Endothelial cell of umbilical vein (primary cell): ENCODE measurements around the gene PTPRD. TPM values are rescaled to one million over a fixed set of nuclear protein-coding genes. Genes with fewer than 3 reads are reported as not detected.

Source experiments
- BruUV-seq: library from RNA; stranded (reverse); fragments of 400-500 nt; replicated peaks from 2 replicates; lab custom pipeline; 2021; lab: Mats Ljungman, UMichigan
- CTCF ChIA-PET: fragments of 300-600, 350-600 bp; sonication (Branson Sonifier 250); formaldehyde crosslinking; loops from one replicate; lab custom pipeline; 2021; ENCODE audit warnings: antibody characterized with exemption, inconsistent platforms; lab: Charles Lee
- POLR2A ChIA-PET: fragments of 300-600, 350-600 bp; sonication (Branson Sonifier 250); formaldehyde crosslinking; loops from one replicate; lab custom pipeline; 2021; ENCODE audit warnings: antibody characterized with exemption, inconsistent platforms; lab: Charles Lee
- DNase-seq: peaks from one replicate; pipeline ENCODE4 v3.0.0-alpha.2; 2011; ENCODE audit warnings: low read depth, low spot score
- FAIRE-seq: peaks from 2 replicates; lab custom pipeline; 2011; peaks lifted over from hg19 to GRCh38; lab: Jason Lieb, UNC
- H2AFZ ChIP-seq: 2 replicates; pipeline ENCODE4 v1.6.0; 2012; ENCODE audit warnings: low read depth, low read length, control low read depth, inconsistent platforms
- H3K27ac ChIP-seq: 2 replicates; pipeline ENCODE4 v1.5.1; 2011; ENCODE audit warnings: low read depth, mild to moderate bottlenecking, control low read depth, low read length, moderate library complexity; ENCODE audit not compliant: insufficient read depth
- H3K27me3 ChIP-seq, 2 experiments: 2 replicates each; pipeline versions ENCODE4 v1.6.0 to v1.6.1; 2011; ENCODE audit warnings: low read length in 2 of 2, mixed read lengths in 1 of 2; ENCODE audit not compliant: control insufficient read depth in 2 of 2, insufficient read depth in 2 of 2
- H3K36me3 ChIP-seq, 2 experiments: 2 replicates in 1 of 2; 3 replicates in 1 of 2; pipeline ENCODE4 v1.5.1; 2011; ENCODE audit warnings: low read length in 2 of 2, mild to moderate bottlenecking in 1 of 2, moderate library complexity in 1 of 2; ENCODE audit not compliant: control insufficient read depth in 2 of 2, insufficient read depth in 2 of 2; ENCODE audit errors: extremely low read depth in 1 of 2
- H3K4me1 ChIP-seq: 3 replicates; pipeline ENCODE4 v1.5.1; 2011; ENCODE audit warnings: mild to moderate bottlenecking, low read length; ENCODE audit not compliant: control insufficient read depth, insufficient read depth; ENCODE audit errors: extremely low read depth
- H3K4me2 ChIP-seq: 2 replicates; pipeline ENCODE4 v1.6.1; 2011; ENCODE audit warnings: low read length, control low read depth, mixed read lengths; ENCODE audit not compliant: insufficient read depth
- H3K4me3 ChIP-seq, 3 experiments: fragments of 200-600 bp in 1 of 3; sonication (generic), shearing (Covaris generic) in 1 of 3; replicated peaks in 1 of 3; 2 replicates each; pipeline ENCODE4 v1.5.1; 2011 to 2016; ENCODE audit warnings: control low read depth in 3 of 3, low read length in 3 of 3, mild to moderate bottlenecking in 2 of 3, inconsistent platforms in 1 of 3, low read depth in 1 of 3, moderate library complexity in 1 of 3; ENCODE audit not compliant: insufficient read depth in 1 of 3
- H3K79me2 ChIP-seq: 2 replicates; pipeline ENCODE4 v1.6.0; 2012; ENCODE audit warnings: low read length, inconsistent platforms; ENCODE audit not compliant: control insufficient read depth, insufficient read depth
- H3K9ac ChIP-seq: replicated peaks from 2 replicates; pipeline ENCODE3; 2011; ENCODE audit warnings: low read length, control low read depth; ENCODE audit not compliant: insufficient read depth; ENCODE audit errors: extremely low read depth
- H3K9me1 ChIP-seq: replicated peaks from 3 replicates; pipeline ENCODE4 v1.6.0; 2011; ENCODE audit warnings: mild to moderate bottlenecking, low read length; ENCODE audit not compliant: control insufficient read depth, insufficient read depth; ENCODE audit errors: extremely low read depth
- H3K9me3 ChIP-seq: replicated peaks from 2 replicates; pipeline ENCODE4 v1.5.1; 2012; ENCODE audit warnings: low read length, inconsistent platforms; ENCODE audit not compliant: control insufficient read depth, insufficient read depth
- H4K20me1 ChIP-seq: replicated peaks from 2 replicates; pipeline ENCODE3; 2011; ENCODE audit warnings: mild to moderate bottlenecking, low read length; ENCODE audit not compliant: control insufficient read depth, insufficient read depth; ENCODE audit errors: extremely low read depth
- CTCF ChIP-seq, 2 donors: IDR thresholded peaks; 1 replicate in 1 of 2; 2 replicates in 1 of 2; pipeline ENCODE4 v1.5.1; 2011; ENCODE audit warnings: low read length in 2 of 2, mild to moderate bottlenecking in 2 of 2, moderate library complexity in 2 of 2, control low read depth in 1 of 2, inconsistent platforms in 1 of 2, low read depth in 1 of 2; ENCODE audit not compliant: insufficient read depth in 1 of 2; ENCODE audit errors: extremely low read depth in 1 of 2
- EZH2 ChIP-seq: IDR thresholded peaks from 2 replicates; pipeline ENCODE4 v1.6.1; 2012; ENCODE audit warnings: borderline replicate concordance, low read depth, mild to moderate bottlenecking, moderate library complexity, low read length, inconsistent platforms; ENCODE audit not compliant: severe bottlenecking
- FOS ChIP-seq: IDR thresholded peaks from 2 replicates; pipeline ENCODE4 v1.6.1; 2011; ENCODE audit warnings: mild to moderate bottlenecking, low read length, moderate library complexity, borderline replicate concordance; ENCODE audit not compliant: insufficient read depth
- GATA2 ChIP-seq: IDR thresholded peaks from 2 replicates; pipeline ENCODE4 v1.7.0; 2011; ENCODE audit warnings: low read depth, mild to moderate bottlenecking, moderate library complexity, mixed read lengths, low read length; ENCODE audit not compliant: insufficient read length, insufficient read depth
- JUN ChIP-seq: IDR thresholded peaks from 2 replicates; pipeline ENCODE4 v1.6.1; 2011; ENCODE audit warnings: borderline replicate concordance, low read depth; ENCODE audit not compliant: insufficient read length, insufficient read depth
- MAX ChIP-seq: IDR thresholded peaks from 2 replicates; pipeline ENCODE4 v1.6.1; 2011; ENCODE audit not compliant: insufficient read depth, insufficient read length
- MYC ChIP-seq: IDR thresholded peaks from one replicate; pipeline ENCODE4 v1.6.1; 2011; ENCODE audit warnings: mild to moderate bottlenecking, low read depth, low read length
- POLR2A ChIP-seq: IDR thresholded peaks from 2 replicates; pipeline ENCODE4 v1.6.1; 2012; ENCODE audit warnings: low read depth, mild to moderate bottlenecking, control low read depth, low read length
- POLR2AphosphoS5 ChIP-seq: IDR thresholded peaks from 2 replicates; pipeline ENCODE4 v1.6.1; 2012; ENCODE audit warnings: low read depth, mild to moderate bottlenecking, control low read depth, low read length, moderate library complexity; ENCODE audit not compliant: insufficient read depth
- dilution Hi-C: fragments of 300-500 bp; cut with MboI; formaldehyde crosslinking; loops from one replicate; pipeline ENCODE4 v1.15.0; 2019; ENCODE audit warnings: low sequenced_read_pairs; ENCODE audit not compliant: extremely low pct_ligation_motif_present
- intact Hi-C: fragments of 100-400 bp; cut with micrococcal nuclease; formaldehyde crosslinking; loops from one replicate; pipeline ENCODE4 v1.10.0; 2022
- polyA plus RNA-seq, 4 experiments: library from polyadenylated mRNA; depleted of rRNA in 3 of 4; stranded (reverse) in 3 of 4; unstranded in 1 of 4; fragments of >200 nt; gene quantifications; 2 replicates each; pipeline versions ENCODE4 v1.2.1 to v1.2.3, GENCODE V29; 2011 to 2012; ENCODE audit warnings: missing spikeins in 1 of 4
- total RNA-seq: library from RNA; stranded (reverse); gene quantifications from 2 replicates; pipeline ENCODE4 v1.2.3, GENCODE V29; 2021

Gene PTPRD
- total and polyA plus RNA-seq, 2 donors (not counting 3 experiments of a cell fraction or from before 2014, with no cell fraction given) = 5.5 to 5.7 TPM

- Histone ChIP-seq H3K9me3 (no peaks in the 10 kb centered on the region), H3K27ac (no peak overlapping the region), H3K4me1 (no peaks in the 10 kb centered on the region), H3K36me3 (no peaks in the 10 kb centered on the region), H4K20me1 (no peaks in the 10 kb centered on the region), H3K79me2 (no peaks in the 10 kb centered on the region), H2AFZ (no peak overlapping the region), H3K9ac (no peak overlapping the region), H3K9me1 (no peaks in the 10 kb centered on the region), H3K4me3 (no peak overlapping the region), H3K4me2 (no peak overlapping the region), H3K27me3 (no peaks in the 10 kb centered on the region)
- FAIRE-seq (no peak), DNase-seq (no peak)
- dilution Hi-C loops = no loop called here
- ChIA-PET POLR2A (interaction anchor here (0.6 kb wide), 1 partner anchor 8 kb away, joined by 4 read pairs; no protein-coding TSS in a partner anchor), CTCF (no interaction called here)
- TF ChIP-seq JUN = no peak
- no peak for TF ChIP-seq POLR2AphosphoS5
- no peak for TF ChIP-seq CTCF (IDR thresholded peaks at IDR 0.05; ENCODE audit: extremely low read depth in 1 of 2, insufficient read depth in 1 of 2, low read depth in 1 of 2, low read length in 2 of 2)
- no peak for TF ChIP-seq GATA2
- no peak for TF ChIP-seq FOS
- no peak for TF ChIP-seq MAX
- TF ChIP-seq POLR2A = no peak
- no peak for TF ChIP-seq EZH2
- no peak for TF ChIP-seq MYC
- no TSS peak for BruUV-seq
- intact Hi-C loops = no loop called here
Observed at GRCh38 chr9:8806150-8806549, 1806.7 kb downstream of the PTPRD start.
